HFFc6 (cell line): ENCODE results near the gene KCNQ1OT1. TPM values are rescaled to one million over a fixed set of nuclear protein-coding genes. Genes with fewer than 3 reads are reported as not detected.

Experiments
- DNase-seq: peaks from one replicate; pipeline ENCODE4 v3.0.0-alpha.2; 2018
- H3K27ac Mint-ChIP-seq: 2 replicates; pipeline ENCODE4 v1.8.0; 2020; ENCODE audit warnings: mild to moderate bottlenecking, mixed read lengths
- H3K27me3 Mint-ChIP-seq: 2 replicates; pipeline ENCODE4 v1.8.0; 2021; ENCODE audit warnings: mild to moderate bottlenecking, moderate library complexity, mixed read lengths; ENCODE audit not compliant: insufficient read depth
- H3K36me3 Mint-ChIP-seq: 2 replicates; pipeline ENCODE4 v1.8.0; 2021; ENCODE audit warnings: low read depth, mixed read lengths
- H3K4me1 Mint-ChIP-seq: 2 replicates; pipeline ENCODE4 v1.8.0; 2020; ENCODE audit warnings: low read depth, mixed read lengths
- H3K4me3 Mint-ChIP-seq: 2 replicates; pipeline ENCODE4 v1.8.0; 2020; ENCODE audit warnings: mild to moderate bottlenecking, moderate library complexity, mixed read lengths
- H3K9me3 Mint-ChIP-seq: 2 replicates; pipeline ENCODE4 v1.8.0; 2020; ENCODE audit warnings: mild to moderate bottlenecking, mixed read lengths
- total RNA-seq, 6 experiments: library from RNA; stranded (reverse); fragmentation: NEBNext Ultra II Directional; extraction: Animal tissue kit (Norgen Biotek cat#: 25700); gene quantifications; 2 replicates in 1 of 6; 3 replicates in 5 of 6; pipeline ENCODE4 v1.2.3, GENCODE V29; 2021
- TF ChIP-seq, protein P1 (sequence below): fragments of 200-600 bp; sonication (generic); IDR thresholded peaks from 2 replicates; pipeline ENCODE4 v1.5.0; 2021; ENCODE audit warnings: antibody characterized with exemption, mild to moderate bottlenecking

KCNQ1OT1 gene
- total RNA-seq, 6 experiments from 2014 or later, result 0.41 to 0.76 (median 0.43) TPM

DNA sequence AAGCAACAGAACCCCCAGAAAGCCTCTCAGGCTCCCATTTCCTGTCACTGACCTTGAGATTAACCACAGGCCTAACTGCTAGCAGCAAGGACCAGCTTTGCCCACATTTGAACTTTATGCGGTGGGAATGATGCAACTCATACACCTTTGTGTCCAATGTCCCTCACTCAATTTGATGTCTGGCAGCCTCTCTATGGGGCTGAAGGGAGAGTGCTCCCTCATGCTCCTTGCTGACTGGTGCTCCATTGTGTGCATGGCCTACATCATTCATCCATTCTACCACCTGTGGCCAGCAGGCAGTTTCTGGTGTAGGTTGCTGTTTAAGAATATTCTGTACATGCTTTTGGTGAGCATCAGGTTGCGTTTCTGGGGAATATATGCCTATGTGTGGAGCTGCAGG lies 31.9 kb downstream of the KCNQ1OT1 start:
- Mint-ChIP-seq H3K27me3 (peaks cover 28% of the 10 kb centered on the region), H3K36me3 (peaks cover 5% of the 10 kb centered on the region), H3K27ac (no peak overlapping the region), H3K4me3 (no peak overlapping the region), H3K4me1 (no peaks in the 10 kb centered on the region), H3K9me3 (peaks cover 5% of the 10 kb centered on the region)
- DNase-seq, result no peak
- TF ChIP-seq, protein P1, sequence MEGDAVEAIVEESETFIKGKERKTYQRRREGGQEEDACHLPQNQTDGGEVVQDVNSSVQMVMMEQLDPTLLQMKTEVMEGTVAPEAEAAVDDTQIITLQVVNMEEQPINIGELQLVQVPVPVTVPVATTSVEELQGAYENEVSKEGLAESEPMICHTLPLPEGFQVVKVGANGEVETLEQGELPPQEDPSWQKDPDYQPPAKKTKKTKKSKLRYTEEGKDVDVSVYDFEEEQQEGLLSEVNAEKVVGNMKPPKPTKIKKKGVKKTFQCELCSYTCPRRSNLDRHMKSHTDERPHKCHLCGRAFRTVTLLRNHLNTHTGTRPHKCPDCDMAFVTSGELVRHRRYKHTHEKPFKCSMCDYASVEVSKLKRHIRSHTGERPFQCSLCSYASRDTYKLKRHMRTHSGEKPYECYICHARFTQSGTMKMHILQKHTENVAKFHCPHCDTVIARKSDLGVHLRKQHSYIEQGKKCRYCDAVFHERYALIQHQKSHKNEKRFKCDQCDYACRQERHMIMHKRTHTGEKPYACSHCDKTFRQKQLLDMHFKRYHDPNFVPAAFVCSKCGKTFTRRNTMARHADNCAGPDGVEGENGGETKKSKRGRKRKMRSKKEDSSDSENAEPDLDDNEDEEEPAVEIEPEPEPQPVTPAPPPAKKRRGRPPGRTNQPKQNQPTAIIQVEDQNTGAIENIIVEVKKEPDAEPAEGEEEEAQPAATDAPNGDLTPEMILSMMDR, result no peak

DNA sequence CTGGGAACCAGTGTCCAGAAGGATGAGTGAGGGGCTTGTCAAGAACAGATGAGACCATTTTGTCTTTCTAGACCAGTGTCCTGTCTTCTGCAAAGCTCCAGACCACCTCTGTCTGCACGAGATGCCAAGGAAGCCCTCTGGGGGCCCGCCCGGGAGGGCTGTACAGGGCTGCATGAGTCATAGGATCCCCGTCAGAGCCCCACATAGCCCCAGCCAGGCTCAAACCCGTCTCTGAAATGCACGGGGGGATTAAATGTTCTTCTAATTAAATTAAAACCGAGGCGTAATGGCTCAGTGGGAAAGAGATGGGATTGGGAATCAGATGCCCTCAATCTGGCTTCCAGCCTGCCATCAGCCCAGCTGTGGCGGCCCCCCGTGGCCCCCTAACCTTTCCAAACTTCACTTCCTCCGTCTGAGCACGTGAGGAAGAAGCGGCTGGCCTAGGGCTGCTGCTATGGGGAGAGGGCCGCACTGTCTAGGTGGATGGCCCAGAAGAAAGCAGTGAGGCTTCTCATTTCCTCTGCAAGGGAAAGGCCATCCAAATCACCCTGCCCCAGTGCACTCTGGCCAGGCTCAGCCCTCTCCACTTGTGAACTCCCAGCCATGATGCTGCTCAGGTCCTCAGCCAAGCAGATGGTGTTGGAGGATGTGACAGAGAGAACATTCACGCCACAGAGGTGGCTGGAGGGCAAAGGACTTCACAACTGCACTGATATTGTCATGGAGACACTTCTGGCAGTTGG lies 32.8 kb downstream of the KCNQ1OT1 start:
- peaks cover 5% of the 10 kb centered on the region for H3K36me3 Mint-ChIP-seq
- H3K27ac Mint-ChIP-seq, result no peak overlapping the region
- TF ChIP-seq, protein P1, result no peak
- no peak overlapping the region for H3K4me3 Mint-ChIP-seq
- H3K4me1 Mint-ChIP-seq, result no peaks in the 10 kb centered on the region
- DNase-seq, result no peak
- peaks cover 11% of the 10 kb centered on the region for H3K9me3 Mint-ChIP-seq
- peaks cover 32% of the 10 kb centered on the region for H3K27me3 Mint-ChIP-seq

DNA sequence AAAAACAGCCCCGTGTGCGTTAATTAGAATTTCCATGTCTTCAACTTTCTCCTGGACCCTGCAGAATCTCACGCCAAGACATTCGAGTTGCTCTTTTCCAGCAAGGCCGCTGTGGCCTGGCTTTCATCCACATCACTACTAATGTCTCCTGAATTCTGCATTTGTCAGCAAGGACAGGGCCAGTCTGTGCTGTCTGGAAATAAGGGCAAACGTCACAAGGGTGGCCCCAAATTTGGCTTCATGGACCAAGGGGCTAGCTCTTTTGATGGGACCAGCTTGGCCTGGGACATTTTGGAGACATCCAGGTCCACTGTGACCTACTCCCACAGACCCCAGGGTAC lies 33.4 kb downstream of the KCNQ1OT1 start:
- Mint-ChIP-seq H3K36me3 (peaks cover 5% of the 10 kb centered on the region), H3K4me3 (no peak overlapping the region), H3K4me1 (no peaks in the 10 kb centered on the region), H3K9me3 (peaks cover 11% of the 10 kb centered on the region), H3K27ac (no peak overlapping the region), H3K27me3 (peaks cover 34% of the 10 kb centered on the region)
- TF ChIP-seq, protein P1, result no peak
- DNase-seq, result no peak

DNA sequence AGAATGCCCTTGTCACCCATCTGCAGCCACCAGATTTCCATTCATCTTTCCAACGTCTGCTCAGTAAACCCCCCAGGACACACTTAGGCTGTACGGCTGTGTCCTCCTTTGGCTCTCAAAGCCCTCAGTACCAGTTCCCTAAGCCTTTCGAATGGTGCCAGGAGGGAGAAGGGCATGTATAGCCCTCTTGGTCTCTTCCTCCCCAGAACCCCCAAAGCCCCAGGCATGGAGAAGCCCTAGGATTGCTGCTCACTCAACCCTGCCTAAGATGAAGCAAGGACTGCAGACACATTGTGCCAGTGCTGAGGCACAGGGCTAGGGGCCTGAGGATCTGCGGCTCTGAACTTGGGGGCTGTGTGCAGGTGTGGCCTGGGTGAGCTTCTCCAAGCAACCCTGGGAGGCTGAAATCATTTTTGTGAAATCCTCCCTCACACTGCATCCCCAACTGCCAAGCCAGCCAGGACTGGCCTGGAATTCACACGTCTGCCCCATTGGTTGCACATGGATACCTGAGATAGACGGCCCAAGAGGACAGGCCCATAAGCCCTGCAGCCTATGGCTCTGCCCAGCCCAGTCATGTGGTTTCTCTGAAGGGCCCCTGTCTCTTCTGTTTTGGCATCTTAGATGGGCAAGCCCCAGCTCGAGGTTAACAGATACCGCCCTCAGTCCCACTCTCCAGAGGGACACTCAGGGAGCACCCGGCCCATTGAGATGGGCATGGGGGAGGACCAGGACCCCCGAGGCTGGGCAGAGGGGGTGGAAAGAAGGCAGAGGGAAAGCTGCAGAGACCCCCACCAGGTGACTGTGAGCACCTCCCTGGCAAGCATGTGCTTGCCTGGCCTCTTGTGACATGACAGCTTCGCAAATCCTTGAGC lies 34.0 kb downstream of the KCNQ1OT1 start:
- no peak for DNase-seq
- no peak overlapping the region for H3K4me3 Mint-ChIP-seq
- no peaks in the 10 kb centered on the region for H3K4me1 Mint-ChIP-seq

DNA sequence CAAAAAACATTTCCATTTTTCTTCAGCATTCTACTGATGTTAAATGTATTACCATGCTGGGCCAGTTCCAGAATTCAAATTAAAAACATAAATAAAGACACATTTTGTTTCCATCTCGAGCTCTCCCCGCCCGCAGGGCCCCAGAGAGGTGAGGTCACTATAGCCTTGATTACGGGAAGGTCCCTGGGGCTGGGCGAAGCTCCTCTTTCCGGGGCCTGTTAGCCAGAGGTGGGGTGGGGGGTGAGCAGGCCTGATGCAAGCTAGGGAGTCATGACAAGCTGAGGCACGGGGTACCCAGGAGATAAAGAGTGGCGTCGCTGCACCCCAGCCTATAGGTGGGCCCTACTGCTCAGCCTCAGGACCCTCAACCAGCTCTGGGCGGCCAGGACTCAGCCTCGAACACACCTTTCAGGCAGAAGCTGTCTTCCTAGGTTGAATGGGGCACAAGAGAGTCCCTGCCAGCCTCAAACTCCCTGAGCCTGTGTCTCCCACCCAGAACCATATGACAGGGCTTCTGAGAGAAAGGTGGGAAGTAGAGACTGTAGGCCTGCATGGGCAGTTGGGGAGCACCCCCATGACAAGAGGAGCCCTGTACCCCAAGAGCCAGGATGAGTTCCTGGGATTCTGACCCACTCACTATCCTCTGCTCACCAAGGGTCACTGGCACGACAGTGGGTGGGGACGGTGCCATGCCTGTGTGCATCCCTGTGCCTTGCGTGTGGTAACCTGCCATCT lies 34.8 kb downstream of the KCNQ1OT1 start:
- no peak overlapping the region for H3K4me3 Mint-ChIP-seq
- no peak overlapping the region for H3K27ac Mint-ChIP-seq
- peaks cover 11% of the 10 kb centered on the region for H3K36me3 Mint-ChIP-seq
- TF ChIP-seq, protein P1, result no peak
- DNase-seq, result no peak
- peaks cover 32% of the 10 kb centered on the region for H3K27me3 Mint-ChIP-seq
- H3K4me1 Mint-ChIP-seq, result no peaks in the 10 kb centered on the region
- H3K9me3 Mint-ChIP-seq, result peaks cover 25% of the 10 kb centered on the region

More for the DNA sequence above, 34.0 kb downstream of the KCNQ1OT1 start:
- TF ChIP-seq, protein P1, result no peak
- Mint-ChIP-seq H3K27ac (no peak overlapping the region), H3K27me3 (peaks cover 32% of the 10 kb centered on the region), H3K36me3 (peaks cover 10% of the 10 kb centered on the region), H3K9me3 (peaks cover 17% of the 10 kb centered on the region)
